HEK293T (cell line): ENCODE data around the gene LYZL6.

ENCODE experiments used
- ARNT ChIP-seq: fragments of 450-650 bp; IDR thresholded peaks from 2 replicates; pipeline ENCODE4 v1.6.1; 2017; ENCODE audit warnings: mild to moderate bottlenecking
- BHLHE40 ChIP-seq: fragments of 450-650 bp; IDR thresholded peaks from 2 replicates; pipeline ENCODE4 v1.6.1; 2016; ENCODE audit warnings: mild to moderate bottlenecking, moderate library complexity, borderline replicate concordance
- CTBP1 ChIP-seq: fragments of 450-650 bp; IDR thresholded peaks from 2 replicates; pipeline ENCODE4 v1.6.1; 2016; ENCODE audit warnings: borderline replicate concordance
- ELF4 ChIP-seq: fragments of 450-650 bp; IDR thresholded peaks from 2 replicates; pipeline ENCODE4 v1.6.1; 2017; ENCODE audit warnings: antibody characterized with exemption
- FOXA1 ChIP-seq: fragments of 450-650 bp; IDR thresholded peaks from 2 replicates; pipeline ENCODE4 v1.6.1; 2016; ENCODE audit warnings: mild to moderate bottlenecking
- FOXM1 ChIP-seq: fragments of 450-650 bp; IDR thresholded peaks from 2 replicates; pipeline ENCODE4 v1.6.1; 2017; ENCODE audit warnings: mild to moderate bottlenecking, borderline replicate concordance
- L3MBTL2 ChIP-seq: fragments of 450-650 bp; conservative IDR thresholded peaks from 2 replicates; pipeline ENCODE4 v1.6.1; 2016; ENCODE audit warnings: mild to moderate bottlenecking
- NFRKB ChIP-seq: fragments of 450-650 bp; IDR thresholded peaks from 2 replicates; pipeline ENCODE4 v1.6.1; 2016; ENCODE audit warnings: mild to moderate bottlenecking, moderate library complexity
- PKNOX1 ChIP-seq: fragments of 450-650 bp; IDR thresholded peaks from 2 replicates; pipeline ENCODE4 v1.6.1; 2016
- SP1 ChIP-seq: fragments of 450-650 bp; IDR thresholded peaks from 2 replicates; pipeline ENCODE4 v1.6.1; 2017
- SUZ12 ChIP-seq: fragments of 450-650 bp; IDR thresholded peaks from 2 replicates; pipeline ENCODE4 v1.6.1; 2016; ENCODE audit warnings: mild to moderate bottlenecking
- ZNF384 ChIP-seq: fragments of 450-650 bp; IDR thresholded peaks from 2 replicates; pipeline ENCODE4 v1.6.1; 2016

GRCh38 chr17:35900708-35901480 is 42.6 kb downstream of the LYZL6 start:
- TF ChIP-seq ELF4: no peak
- TF ChIP-seq BHLHE40: no peak
- TF ChIP-seq SUZ12: no peak
- no peak for TF ChIP-seq SP1
- no peak for TF ChIP-seq ZNF384
- TF ChIP-seq NFRKB: no peak
- TF ChIP-seq CTBP1: no peak
- TF ChIP-seq ARNT: no peak
- no peak for TF ChIP-seq L3MBTL2
- peak; percentile 91 for TF ChIP-seq PKNOX1
- TF ChIP-seq FOXM1: no peak
- TF ChIP-seq FOXA1: no peak
